ENCODE data around the gene LPCAT4.

The LPCAT4 gene

DNA sequence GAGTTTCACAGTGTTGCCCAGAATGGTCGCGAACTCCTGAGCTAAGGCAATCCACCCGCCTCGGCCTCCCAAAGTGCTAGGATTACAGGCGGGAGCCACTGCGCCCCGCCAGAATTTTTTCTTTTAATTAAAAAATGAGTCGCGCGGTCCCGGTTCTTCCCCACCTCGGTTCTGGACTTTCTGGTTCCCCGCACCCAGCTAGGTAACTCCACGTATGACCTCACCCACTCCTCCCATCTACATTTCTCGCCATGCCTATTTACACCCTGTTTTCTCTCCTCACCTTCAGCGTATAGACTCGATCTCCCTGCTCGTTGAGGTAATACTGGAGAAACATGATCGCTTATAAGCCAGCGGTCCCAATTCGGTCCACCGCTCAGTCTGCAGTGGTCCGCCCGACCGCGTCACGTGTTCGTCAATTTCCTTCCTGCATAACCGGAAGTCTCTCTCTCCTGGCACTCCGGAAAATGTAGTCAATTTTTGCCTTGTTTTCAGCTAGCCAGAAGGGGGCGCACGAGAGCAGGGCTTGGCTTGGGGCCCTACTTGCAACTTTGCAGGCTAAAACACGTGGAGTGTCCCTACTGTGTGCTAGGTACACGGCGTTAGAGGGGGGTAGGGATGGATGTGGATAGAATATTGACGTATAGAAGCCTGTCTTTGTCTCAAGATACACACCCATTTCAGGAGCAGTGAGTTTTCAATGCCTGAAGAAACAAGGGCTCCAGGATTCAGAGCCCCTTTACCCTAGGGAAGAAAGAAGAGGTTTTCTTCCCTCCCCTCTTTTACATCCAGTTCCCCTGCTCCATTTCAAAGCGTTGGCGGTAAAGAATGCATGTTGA, 24.0 kb downstream of the LPCAT4 start, which contains the start of the genes NOP10 and NUTM1:
TSS of gene NOP10 (minus strand) at position 400 of the 839 bp plus-strand sequence. CDS start at position 337, 63 bp downstream.
TSS of gene NUTM1 (plus strand) at position 579 of the 839 bp plus-strand sequence. CDS start 382 bp downstream, outside the sequence.
- peak within 1 kb of the TSS; percentile 91 for H3K4me3 ChIP-seq (ENCODE audit: low read depth, low read length)
- TF ChIP-seq, protein P1, sequence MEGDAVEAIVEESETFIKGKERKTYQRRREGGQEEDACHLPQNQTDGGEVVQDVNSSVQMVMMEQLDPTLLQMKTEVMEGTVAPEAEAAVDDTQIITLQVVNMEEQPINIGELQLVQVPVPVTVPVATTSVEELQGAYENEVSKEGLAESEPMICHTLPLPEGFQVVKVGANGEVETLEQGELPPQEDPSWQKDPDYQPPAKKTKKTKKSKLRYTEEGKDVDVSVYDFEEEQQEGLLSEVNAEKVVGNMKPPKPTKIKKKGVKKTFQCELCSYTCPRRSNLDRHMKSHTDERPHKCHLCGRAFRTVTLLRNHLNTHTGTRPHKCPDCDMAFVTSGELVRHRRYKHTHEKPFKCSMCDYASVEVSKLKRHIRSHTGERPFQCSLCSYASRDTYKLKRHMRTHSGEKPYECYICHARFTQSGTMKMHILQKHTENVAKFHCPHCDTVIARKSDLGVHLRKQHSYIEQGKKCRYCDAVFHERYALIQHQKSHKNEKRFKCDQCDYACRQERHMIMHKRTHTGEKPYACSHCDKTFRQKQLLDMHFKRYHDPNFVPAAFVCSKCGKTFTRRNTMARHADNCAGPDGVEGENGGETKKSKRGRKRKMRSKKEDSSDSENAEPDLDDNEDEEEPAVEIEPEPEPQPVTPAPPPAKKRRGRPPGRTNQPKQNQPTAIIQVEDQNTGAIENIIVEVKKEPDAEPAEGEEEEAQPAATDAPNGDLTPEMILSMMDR (IDR thresholded peaks at IDR 0.05; ENCODE audit: low read depth, low read length): peak; percentile 76

DNA sequence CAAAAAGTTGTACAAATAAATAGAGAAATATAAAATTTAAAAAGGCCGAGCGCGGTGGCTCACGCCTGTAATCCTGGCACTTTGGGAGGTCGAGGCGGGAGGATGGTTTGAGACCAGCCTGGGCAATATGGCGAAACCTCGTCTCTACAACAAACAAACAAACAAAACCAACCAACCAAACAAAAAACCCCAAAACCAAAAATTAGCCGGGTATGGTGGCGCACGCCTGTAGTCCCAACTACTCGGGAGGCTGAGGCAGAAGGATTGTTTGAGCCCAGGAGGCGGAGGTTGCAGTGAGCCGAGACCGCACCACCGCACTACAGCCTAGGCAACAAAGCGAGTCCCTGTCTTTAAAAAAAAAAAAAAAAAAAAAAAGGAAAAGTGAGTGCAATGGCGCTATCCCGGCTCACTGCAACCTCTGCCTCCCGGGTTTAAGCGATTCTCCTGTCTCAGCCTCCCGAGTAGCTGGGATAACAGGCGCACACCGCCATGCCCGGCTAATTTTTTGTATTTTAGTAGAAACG, 24.7 kb downstream of the LPCAT4 start:
- H3K4me3 ChIP-seq (ENCODE audit: low read depth, low read length): peak overlapping the region; percentile 91

DNA sequence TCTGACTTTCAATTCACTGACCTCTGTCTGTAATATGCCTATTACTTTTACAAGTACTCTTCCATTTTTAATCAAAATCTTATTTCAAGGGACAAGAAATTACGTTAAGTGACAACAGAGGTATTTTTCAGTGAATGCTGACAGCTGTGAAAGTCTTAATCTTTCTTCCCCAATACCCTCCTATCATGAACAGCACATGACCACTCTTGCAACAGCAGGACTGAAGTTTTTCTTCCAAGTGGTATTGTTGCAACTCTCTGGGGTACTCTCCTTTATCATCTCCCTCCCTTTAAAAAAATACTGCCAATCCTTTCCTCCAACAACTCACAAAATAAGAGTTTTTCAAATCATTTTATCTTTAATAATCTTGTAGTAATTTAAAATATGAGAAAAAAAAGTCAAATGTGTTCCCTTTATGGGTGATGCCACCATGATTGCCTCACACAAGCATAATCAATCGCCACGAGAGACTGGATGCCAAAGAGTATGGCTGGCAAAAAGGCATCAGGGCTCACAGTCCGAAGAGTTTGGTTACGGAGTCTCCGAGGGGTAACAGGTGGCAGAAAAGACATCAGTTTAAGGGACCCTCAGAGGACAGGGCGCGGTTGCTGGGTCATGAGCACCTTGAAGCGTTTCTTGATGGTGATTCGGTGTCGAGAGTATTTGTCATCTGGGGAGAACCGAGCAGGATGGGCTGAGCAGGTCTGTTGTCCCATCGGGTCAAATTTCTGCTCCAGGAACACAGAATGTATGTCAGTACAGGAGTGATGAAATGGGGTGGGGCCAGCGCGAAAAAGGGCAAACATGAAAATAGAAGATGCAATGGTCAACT, 25.4 kb downstream of the LPCAT4 start:
- peak overlapping the region; percentile 91 for H3K4me3 ChIP-seq (ENCODE audit: low read depth, low read length)
- TF ChIP-seq, protein P1 (IDR thresholded peaks at IDR 0.05; ENCODE audit: low read depth, low read length): no peak

DNA sequence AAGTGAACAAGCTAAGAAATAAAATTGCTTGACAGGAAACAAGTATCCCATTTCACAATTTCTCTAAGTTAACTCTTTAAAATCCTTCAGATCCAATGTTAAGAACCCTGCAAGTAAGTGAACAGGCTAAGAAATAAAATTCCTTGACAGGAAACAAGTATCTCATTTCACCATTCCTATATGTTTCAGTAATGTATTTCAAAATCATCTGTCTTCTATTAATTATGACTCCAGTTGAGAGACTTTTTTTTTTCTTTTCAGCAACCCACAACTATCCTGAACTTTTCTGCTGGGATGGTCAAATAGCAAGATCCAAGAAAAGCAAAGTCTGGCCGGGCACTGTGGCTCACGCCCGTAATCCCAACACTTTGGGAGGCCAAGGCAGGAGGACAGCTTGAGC, 27.1 kb downstream of the LPCAT4 start:
- no peak overlapping the region for H3K4me3 ChIP-seq (ENCODE audit: low read depth, low read length)
- TF ChIP-seq, protein P1 (IDR thresholded peaks at IDR 0.05; ENCODE audit: low read depth, low read length): no peak

DNA sequence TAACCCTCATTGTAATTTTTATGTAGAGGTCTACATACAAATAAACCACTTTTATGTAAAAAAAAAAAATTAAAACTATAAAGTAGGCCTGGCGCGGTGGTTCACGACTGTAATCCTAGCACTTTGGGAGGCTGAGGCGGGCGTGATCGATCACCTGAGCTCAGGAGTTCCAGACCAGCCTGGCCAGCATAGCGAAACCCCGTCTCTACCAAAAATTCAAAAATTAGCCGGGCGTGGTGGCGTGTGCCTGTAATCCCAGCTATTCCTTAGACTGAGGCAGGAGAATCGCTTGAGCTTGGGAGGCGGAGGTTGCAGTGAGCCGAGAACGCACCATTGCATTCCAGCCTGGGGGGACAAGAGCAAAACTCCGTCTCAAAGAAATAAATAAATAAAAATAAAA, 28.6 kb downstream of the LPCAT4 start:
- TF ChIP-seq, protein P1 (IDR thresholded peaks at IDR 0.05; ENCODE audit: low read depth, low read length): no peak
- peak overlapping the region; percentile 84; the same call in 1 of the 2 replicates for H3K4me3 ChIP-seq (ENCODE audit: low read depth, low read length)

DNA sequence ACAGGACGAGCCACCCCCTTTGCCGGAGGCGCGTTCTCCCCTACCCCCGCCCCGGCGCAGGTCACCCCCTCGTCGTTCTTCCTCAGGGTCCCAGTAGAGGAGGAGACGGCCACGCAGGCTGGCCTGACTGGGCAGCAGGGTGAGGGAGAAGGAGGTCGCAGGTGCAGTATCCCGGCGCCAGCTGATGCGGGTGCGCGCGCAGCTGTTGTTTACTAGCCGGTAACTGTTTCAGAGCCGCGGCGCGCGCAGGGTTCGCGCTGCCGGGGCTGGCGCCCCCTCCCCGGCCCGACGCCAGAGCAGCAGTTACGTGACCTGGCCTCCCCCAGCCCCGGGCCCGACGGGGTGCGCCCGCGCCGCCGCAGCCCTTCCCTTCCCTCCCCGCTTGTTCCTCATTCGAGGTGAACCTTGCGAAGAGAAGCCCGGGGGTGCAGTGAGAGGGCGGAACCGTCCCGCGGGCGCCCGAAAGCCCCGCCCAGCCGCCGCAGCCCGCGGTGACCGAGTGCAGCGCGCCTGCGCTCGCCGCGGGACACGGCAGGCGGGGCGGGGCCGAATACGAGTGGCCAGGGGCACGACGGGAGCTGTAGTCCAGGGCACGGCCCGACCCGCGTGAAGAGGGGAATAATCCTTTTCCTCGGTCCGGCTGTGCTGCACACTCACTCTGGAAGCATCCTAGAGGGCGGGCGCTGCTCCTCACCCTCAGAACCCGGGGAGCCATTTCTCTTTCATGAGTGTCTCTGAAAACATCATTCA, 29.3 kb downstream of the LPCAT4 start, which contains the start of gene SLC12A6:
TSS of gene SLC12A6 (minus strand) at position 225 of the 750 bp plus-strand sequence. CDS start 1,101 bp downstream, outside the sequence.
- peak within 1 kb of the TSS; percentile 84 for H3K4me3 ChIP-seq (ENCODE audit: low read depth, low read length)
- TF ChIP-seq, protein P1 (IDR thresholded peaks at IDR 0.05; ENCODE audit: low read depth, low read length): no peak
